ENCODE data around the gene DPP6.

- TF ChIP-seq CTCF (IDR thresholded peaks at IDR 0.05) (no peak), POLR2A (IDR thresholded peaks at IDR 0.05) (no peak)
These were observed 852.9 kb downstream of the DPP6 start for GRCh38 chr7:154905146-154905545.
